HEK293T (cell line): ENCODE data around the gene ZNF219.

ENCODE experiments used
- CTCF ChIA-PET: fragments of 350-600 bp; formaldehyde crosslinking; extraction: SDS; loops from one replicate; lab custom pipeline; 2021; ENCODE audit warnings: antibody characterized with exemption, inconsistent platforms; lab: Yijun Ruan, JAX
- POLR2A ChIA-PET: fragments of 350-600 bp; formaldehyde crosslinking; extraction: SDS; loops from one replicate; lab custom pipeline; 2020; ENCODE audit warnings: antibody characterized with exemption, inconsistent platforms; lab: Yijun Ruan, JAX
- DNase-seq: peaks from one replicate; pipeline ENCODE4 v3.0.0; 2012; ENCODE audit warnings: mixed read lengths; ENCODE audit errors: extremely low spot score
- ARNT ChIP-seq: fragments of 450-650 bp; IDR thresholded peaks from 2 replicates; pipeline ENCODE4 v1.6.1; 2017; ENCODE audit warnings: mild to moderate bottlenecking
- BHLHE40 ChIP-seq: fragments of 450-650 bp; IDR thresholded peaks from 2 replicates; pipeline ENCODE4 v1.6.1; 2016; ENCODE audit warnings: mild to moderate bottlenecking, moderate library complexity, borderline replicate concordance
- CTBP1 ChIP-seq: fragments of 450-650 bp; IDR thresholded peaks from 2 replicates; pipeline ENCODE4 v1.6.1; 2016; ENCODE audit warnings: borderline replicate concordance
- ELF4 ChIP-seq: fragments of 450-650 bp; IDR thresholded peaks from 2 replicates; pipeline ENCODE4 v1.6.1; 2017; ENCODE audit warnings: antibody characterized with exemption
- FOXA1 ChIP-seq: fragments of 450-650 bp; IDR thresholded peaks from 2 replicates; pipeline ENCODE4 v1.6.1; 2016; ENCODE audit warnings: mild to moderate bottlenecking
- FOXK2 ChIP-seq: fragments of 450-650 bp; IDR thresholded peaks from 2 replicates; pipeline ENCODE4 v1.6.1; 2016; ENCODE audit warnings: mild to moderate bottlenecking
- FOXM1 ChIP-seq: fragments of 450-650 bp; IDR thresholded peaks from 2 replicates; pipeline ENCODE4 v1.6.1; 2017; ENCODE audit warnings: mild to moderate bottlenecking, borderline replicate concordance
- HDGF ChIP-seq: fragments of 450-650 bp; IDR thresholded peaks from 2 replicates; pipeline ENCODE4 v1.6.1; 2017; ENCODE audit warnings: antibody characterized with exemption, borderline replicate concordance
- L3MBTL2 ChIP-seq: fragments of 450-650 bp; conservative IDR thresholded peaks from 2 replicates; pipeline ENCODE4 v1.6.1; 2016; ENCODE audit warnings: mild to moderate bottlenecking
- LEF1 ChIP-seq: fragments of 450-650 bp; IDR thresholded peaks from 2 replicates; pipeline ENCODE4 v1.6.1; 2017; ENCODE audit warnings: mild to moderate bottlenecking, borderline replicate concordance
- NFRKB ChIP-seq: fragments of 450-650 bp; IDR thresholded peaks from 2 replicates; pipeline ENCODE4 v1.6.1; 2016; ENCODE audit warnings: mild to moderate bottlenecking, moderate library complexity
- SP1 ChIP-seq: fragments of 450-650 bp; IDR thresholded peaks from 2 replicates; pipeline ENCODE4 v1.6.1; 2017
- SUZ12 ChIP-seq: fragments of 450-650 bp; IDR thresholded peaks from 2 replicates; pipeline ENCODE4 v1.6.1; 2016; ENCODE audit warnings: mild to moderate bottlenecking
- TARDBP ChIP-seq: fragments of 450-650 bp; IDR thresholded peaks from 2 replicates; pipeline ENCODE4 v1.6.1; 2016
- ZNF384 ChIP-seq: fragments of 450-650 bp; IDR thresholded peaks from 2 replicates; pipeline ENCODE4 v1.6.1; 2016
- TF ChIP-seq, protein P1 (sequence below): fragments of 450-650 bp; IDR thresholded peaks from 2 replicates; pipeline ENCODE4 v1.6.1; 2016

ZNF219 gene

GRCh38 chr14:21057803-21058675 lies 40.4 kb downstream of the ZNF219 start, which contains the start of gene RNASE8:
Gene RNASE8, plus strand, starts transcription at chr14:21057822. Its CDS starts 71 bp downstream, at chr14:21057893.
- no peak for TF ChIP-seq ZNF384
- no peak for TF ChIP-seq CTBP1
- no peak for TF ChIP-seq LEF1
- no peak for TF ChIP-seq SP1
- no peak for TF ChIP-seq ELF4
- no peak for TF ChIP-seq L3MBTL2
- TF ChIP-seq, protein P1, sequence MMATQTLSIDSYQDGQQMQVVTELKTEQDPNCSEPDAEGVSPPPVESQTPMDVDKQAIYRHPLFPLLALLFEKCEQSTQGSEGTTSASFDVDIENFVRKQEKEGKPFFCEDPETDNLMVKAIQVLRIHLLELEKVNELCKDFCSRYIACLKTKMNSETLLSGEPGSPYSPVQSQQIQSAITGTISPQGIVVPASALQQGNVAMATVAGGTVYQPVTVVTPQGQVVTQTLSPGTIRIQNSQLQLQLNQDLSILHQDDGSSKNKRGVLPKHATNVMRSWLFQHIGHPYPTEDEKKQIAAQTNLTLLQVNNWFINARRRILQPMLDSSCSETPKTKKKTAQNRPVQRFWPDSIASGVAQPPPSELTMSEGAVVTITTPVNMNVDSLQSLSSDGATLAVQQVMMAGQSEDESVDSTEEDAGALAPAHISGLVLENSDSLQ, result no peak
- TF ChIP-seq FOXA1, result no peak
- no peak for TF ChIP-seq TARDBP
- TF ChIP-seq FOXM1, result no peak
- no peak for TF ChIP-seq BHLHE40
- no peak for TF ChIP-seq FOXK2
- no peak for TF ChIP-seq HDGF
- TF ChIP-seq SUZ12, result no peak
- TF ChIP-seq NFRKB, result no peak
- TF ChIP-seq ARNT, result no peak
- ChIA-PET POLR2A (interaction anchor here (0.9 kb wide), 1 partner anchor 10 kb away, joined by 3 read pairs; no protein-coding TSS in a partner anchor), CTCF (interaction anchor here (0.9 to 1.9 kb wide), 3 partner anchors 14 to 52 kb away, joined by 3 to 5 read pairs (median 3); no protein-coding TSS in a partner anchor)
- no peak for DNase-seq

- DNase-seq, result no peak
- POLR2A ChIA-PET, result no interaction called here
- CTCF ChIA-PET, result interaction anchor here (1.5 to 1.9 kb wide), 2 partner anchors 35 to 42 kb away, joined by 5 read pairs; no protein-coding TSS in a partner anchor
- TF ChIP-seq SP1, result no peak
These were observed 41.8 kb downstream of the ZNF219 start for GRCh38 chr14:21056520-21057163.

- no peak for TF ChIP-seq HDGF
- no peak for TF ChIP-seq LEF1
- no peak for TF ChIP-seq FOXM1
- TF ChIP-seq L3MBTL2, result no peak
- no peak for TF ChIP-seq FOXA1
- no peak for TF ChIP-seq ELF4
- TF ChIP-seq FOXK2, result no peak
- TF ChIP-seq SP1, result no peak
- no peak for TF ChIP-seq SUZ12
- TF ChIP-seq ARNT, result no peak
- no peak for TF ChIP-seq TARDBP
- no peak for TF ChIP-seq ZNF384
- no peak for TF ChIP-seq CTBP1
- TF ChIP-seq, protein P1, result no peak
- TF ChIP-seq BHLHE40, result no peak
- no peak for TF ChIP-seq NFRKB
- POLR2A ChIA-PET, result no interaction called here
- no peak for DNase-seq
- CTCF ChIA-PET, result interaction anchor here (1.5 kb wide), 1 partner anchor 41 kb away, joined by 5 read pairs; no protein-coding TSS in a partner anchor
These were observed 42.9 kb downstream of the ZNF219 start for GRCh38 chr14:21055432-21056117.

- TF ChIP-seq SP1 (no peak), FOXK2 (no peak)
- ChIA-PET POLR2A (no interaction called here), CTCF (interaction anchor here (0.6 kb wide), 1 partner anchor 792 kb away, joined by 3 read pairs; no protein-coding TSS in a partner anchor)
- no peak for DNase-seq
These were observed 43.7 kb downstream of the ZNF219 start for GRCh38 chr14:21054768-21055145.

DNA sequence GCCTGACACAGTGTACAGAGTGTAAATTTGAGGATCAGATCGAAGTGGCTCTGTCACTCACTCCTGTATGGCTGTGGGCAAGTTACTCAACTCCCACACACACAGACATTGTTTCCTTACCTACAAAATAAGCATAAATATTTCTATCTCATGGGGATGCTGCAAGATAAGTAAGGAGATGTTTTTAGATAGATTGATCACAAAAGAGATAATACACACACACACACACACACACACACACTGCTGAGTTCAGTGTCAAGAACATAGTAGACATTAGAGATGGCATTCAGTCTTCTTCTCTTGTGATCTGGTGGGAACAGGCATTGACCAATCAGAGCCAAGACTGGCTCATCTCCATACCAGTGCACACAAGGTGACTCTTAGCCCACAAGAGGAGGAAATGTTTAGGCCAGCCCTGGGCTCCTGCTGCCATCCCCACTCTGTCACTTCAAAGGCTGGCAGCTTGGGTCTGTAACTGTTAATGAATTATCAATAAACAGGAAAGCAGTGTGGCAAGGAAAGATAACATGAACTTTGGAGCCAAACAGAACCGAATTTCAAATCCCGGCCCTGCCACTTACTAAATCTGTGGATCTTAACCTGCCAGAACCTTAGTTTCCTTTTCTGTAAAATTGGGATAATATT lies 44.2 kb downstream of the ZNF219 start:
- TF ChIP-seq ZNF384 (no peak), FOXM1 (no peak), NFRKB (no peak), LEF1 (no peak), CTBP1 (no peak)
- no peak for DNase-seq
- ChIA-PET CTCF (interaction anchor here (0.6 to 1.1 kb wide), 2 partner anchors 40 to 792 kb away, joined by 3 read pairs; no protein-coding TSS in a partner anchor), POLR2A (interaction anchor here (1.0 kb wide), 1 partner anchor 23 kb away, joined by 5 read pairs; no protein-coding TSS in a partner anchor)
